ENCODE measurements around the gene C1QL4.
"Not testable (repeated sequence)": the region's sequence is repeated elsewhere in the genome, so short reads cannot be mapped to it uniquely, and the experiment has no call there.

Gene C1QL4

GRCh38 chr12:49314811-49315210 is 22.2 kb downstream of the C1QL4 start:
- no peak for DNase-seq (ENCODE audit: low read depth)
- TF ChIP-seq CTCF (IDR thresholded peaks at IDR 0.05; ENCODE audit: low read depth, low read length, missing control alignments) = no peak
- no peak overlapping the region for H3K4me3 ChIP-seq (ENCODE audit: low read depth, low read length)

- not testable (repeated sequence) for H3K4me3 ChIP-seq (ENCODE audit: low read depth, low read length); DNase-seq (ENCODE audit: low read depth)
Observed at GRCh38 chr12:49310451-49311000, 26.5 kb downstream of the C1QL4 start.

- no peak overlapping the region for H3K4me3 ChIP-seq (ENCODE audit: low read depth, low read length)
- DNase-seq (ENCODE audit: low read depth) = no peak
- TF ChIP-seq CTCF (IDR thresholded peaks at IDR 0.05; ENCODE audit: low read depth, low read length, missing control alignments) = no peak
Observed at GRCh38 chr12:49309386-49309785, 27.6 kb downstream of the C1QL4 start.

- H3K4me3 ChIP-seq (ENCODE audit: low read depth, low read length) = no peak overlapping the region
- TF ChIP-seq CTCF (IDR thresholded peaks at IDR 0.05; ENCODE audit: low read depth, low read length, missing control alignments) = no peak
- no peak for DNase-seq (ENCODE audit: low read depth)
Observed at GRCh38 chr12:49305762-49306510, 31.1 kb downstream of the C1QL4 start.

GRCh38 chr12:49304161-49304560 is 32.8 kb downstream of the C1QL4 start:
- no peak for DNase-seq (ENCODE audit: low read depth)
- H3K4me3 ChIP-seq (ENCODE audit: low read depth, low read length) = no peak overlapping the region
- TF ChIP-seq CTCF (IDR thresholded peaks at IDR 0.05; ENCODE audit: low read depth, low read length, missing control alignments) = no peak

- no peak for TF ChIP-seq CTCF (IDR thresholded peaks at IDR 0.05; ENCODE audit: low read depth, low read length, missing control alignments)
- no peak for DNase-seq (ENCODE audit: low read depth)
- no peak overlapping the region for H3K4me3 ChIP-seq (ENCODE audit: low read depth, low read length)
Observed at GRCh38 chr12:49301760-49302159, 35.2 kb downstream of the C1QL4 start.

GRCh38 chr12:49298160-49298559 is 38.8 kb downstream of the C1QL4 start:
- H3K4me3 ChIP-seq (ENCODE audit: low read depth, low read length) = no peak overlapping the region
- TF ChIP-seq CTCF (IDR thresholded peaks at IDR 0.05; ENCODE audit: low read depth, low read length, missing control alignments) = peak; percentile 42
- DNase-seq (ENCODE audit: low read depth) = no peak
